8988T (cell line): ENCODE results near the gene ZFYVE26.
"Not testable (repeated sequence)": the region's sequence is repeated elsewhere in the genome, so short reads cannot be mapped to it uniquely, and the experiment has no call there.

Experiments used
- DNase-seq: peaks from one replicate; pipeline ENCODE4 v3.0.0; 2011

The ZFYVE26 gene

GRCh38 chr14:67704484-67705089 lies 111.8 kb downstream of the ZFYVE26 start:
- DNase-seq = peak; percentile 24

- no peak for DNase-seq
Measured at GRCh38 chr14:67703997-67704396, 112.4 kb downstream of the ZFYVE26 start.

- not testable (repeated sequence) for DNase-seq
Measured at GRCh38 chr14:67701492-67701891, 114.9 kb downstream of the ZFYVE26 start, which contains the start of gene RDH12. TSS of gene RDH12 (plus strand) at chr14:67701886. CDS start at chr14:67722643, 20,757 bp downstream.

- no peak for DNase-seq
Measured at GRCh38 chr14:67698179-67698578, 118.2 kb downstream of the ZFYVE26 start.

- DNase-seq = no peak
Measured at GRCh38 chr14:67697006-67697405, 119.4 kb downstream of the ZFYVE26 start.
